ENCODE results near the gene KCNE4.

- TF ChIP-seq CSRNP3 (CRISPR knock-in tag; IDR thresholded peaks at IDR 0.05) (no peak), ZC3H10 (CRISPR knock-in tag; IDR thresholded peaks at IDR 0.05) (no peak), PPARA (CRISPR knock-in tag; IDR thresholded peaks at IDR 0.05; ENCODE audit: borderline replicate concordance) (no peak), ZNF565 (CRISPR knock-in tag; conservative IDR thresholded peaks at IDR 0.05; ENCODE audit: low read depth) (no peak), GLIS3 (CRISPR knock-in tag; IDR thresholded peaks at IDR 0.05) (no peak), ESRRG (CRISPR knock-in tag; IDR thresholded peaks at IDR 0.05) (no peak), TSHZ2 (CRISPR knock-in tag; IDR thresholded peaks at IDR 0.05) (no peak), ZFP30 (CRISPR knock-in tag; IDR thresholded peaks at IDR 0.05) (no peak), TOX (CRISPR knock-in tag; IDR thresholded peaks at IDR 0.05; ENCODE audit: borderline replicate concordance) (no peak), RARB (CRISPR knock-in tag; IDR thresholded peaks at IDR 0.05) (no peak), BACH2 (CRISPR knock-in tag; IDR thresholded peaks at IDR 0.05; ENCODE audit: borderline replicate concordance) (no peak)
These were observed 5.4 kb upstream of the KCNE4 start for GRCh38 chr2:223046470-223047040.
